GM12878 (cell line): Measurements from ENCODE around the gene ZNF582.

Experiments used
- ASH2L ChIP-seq: fragments of 300-600, 200-600 bp; sonication (generic); IDR thresholded peaks from 2 replicates; pipeline ENCODE4 v1.6.1; 2017; ENCODE audit warnings: low read depth, mild to moderate bottlenecking, borderline replicate concordance
- CEBPB ChIP-seq, 2 experiments: fragments of 150-350 bp in 1 of 2; IDR thresholded peaks; 2 replicates each; pipeline ENCODE4 v1.6.1; 2012 to 2014; ENCODE audit warnings: low read depth in 2 of 2, low read length in 2 of 2, borderline replicate concordance in 1 of 2, inconsistent platforms in 1 of 2
- CREB1 ChIP-seq: IDR thresholded peaks from 2 replicates; pipeline ENCODE4 v1.6.1; 2012; ENCODE audit warnings: low read depth, mild to moderate bottlenecking, inconsistent platforms
- CTCF ChIP-seq, 3 experiments: IDR thresholded peaks in 2 of 3; conservative IDR thresholded peaks in 1 of 3; 2 replicates each; pipeline ENCODE4 v1.5.1; 2011; ENCODE audit warnings: low read depth in 3 of 3, low read length in 3 of 3, mild to moderate bottlenecking in 3 of 3, control low read depth in 2 of 3, moderate library complexity in 2 of 3, inconsistent platforms in 1 of 3, mixed read lengths in 1 of 3; ENCODE audit not compliant: control insufficient read depth in 2 of 3, insufficient read depth in 1 of 3; ENCODE audit errors: extremely low read depth in 1 of 3
- EED ChIP-seq: sonication (generic); IDR thresholded peaks from 2 replicates; pipeline ENCODE4 v1.6.1; 2016; ENCODE audit warnings: antibody characterized with exemption, low read depth
- EP300 ChIP-seq, 2 experiments: fragments of 150-350 bp in 1 of 2; IDR thresholded peaks; 2 replicates each; pipeline ENCODE4 v1.6.1; 2011 to 2012; ENCODE audit warnings: low read depth in 2 of 2, low read length in 2 of 2, borderline replicate concordance in 1 of 2, improper control_type of control experiment in 1 of 2, inconsistent platforms in 1 of 2; ENCODE audit not compliant: control insufficient read depth in 1 of 2
- EZH2 ChIP-seq: IDR thresholded peaks from 2 replicates; pipeline ENCODE4 v1.6.1; 2012; ENCODE audit warnings: low read depth, mild to moderate bottlenecking, control low read depth, inconsistent platforms, low read length, borderline replicate concordance; ENCODE audit not compliant: control insufficient read depth
- GABPA ChIP-seq: IDR thresholded peaks from 2 replicates; pipeline ENCODE4 v1.6.1; 2014; ENCODE audit warnings: antibody characterized with exemption, low read depth, mild to moderate bottlenecking, inconsistent platforms
- IRF4 ChIP-seq: IDR thresholded peaks from 2 replicates; pipeline ENCODE4 v1.6.1; 2011; ENCODE audit warnings: low read depth, low read length
- POLR2A ChIP-seq: IDR thresholded peaks from 2 replicates; pipeline ENCODE4 v1.6.1; 2011; ENCODE audit warnings: low read depth, mild to moderate bottlenecking, low read length
- RAD21 ChIP-seq: IDR thresholded peaks from 2 replicates; pipeline ENCODE4 v1.6.1; 2011; ENCODE audit warnings: mild to moderate bottlenecking, low read depth, low read length, moderate library complexity; ENCODE audit not compliant: insufficient read depth
- REST ChIP-seq: IDR thresholded peaks from 2 replicates; pipeline ENCODE4 v1.6.1; 2012; ENCODE audit warnings: mild to moderate bottlenecking, low read depth, low read length
- STAT3 ChIP-seq: IDR thresholded peaks from 2 replicates; pipeline ENCODE4 v1.6.1; 2011; ENCODE audit warnings: low read depth, low read length, improper control_type of control experiment
- SUZ12 ChIP-seq: fragments of 200-600 bp; sonication (generic); IDR thresholded peaks from one replicate; pipeline ENCODE4 v1.6.1; 2018; ENCODE audit warnings: antibody characterized with exemption, mild to moderate bottlenecking; ENCODE audit not compliant: unreplicated experiment

- TF ChIP-seq STAT3 (no peak), CEBPB (IDR thresholded peaks at IDR 0.05; ENCODE audit: borderline replicate concordance in 1 of 2, low read depth in 2 of 2, low read length in 2 of 2) (no peak), CREB1 (no peak), REST (no peak), EED (no peak), IRF4 (no peak), CTCF (IDR thresholded peaks at IDR 0.05 in 2 of 3, conservative IDR thresholded peaks at IDR 0.05 in 1 of 3; ENCODE audit: control insufficient read depth in 2 of 3, extremely low read depth in 1 of 3, insufficient read depth in 1 of 3, low read depth in 3 of 3, low read length in 3 of 3) (no peak), RAD21 (no peak), SUZ12 (no peak), EZH2 (no peak), GABPA (no peak), POLR2A (no peak), ASH2L (no peak), EP300 (IDR thresholded peaks at IDR 0.05; ENCODE audit: borderline replicate concordance in 1 of 2, control insufficient read depth in 1 of 2, low read depth in 2 of 2, low read length in 2 of 2) (no peak)
Measured at GRCh38 chr19:56383826-56384605, 9.3 kb downstream of the ZNF582 start.
